ENCODE results near the gene DGAT2. TPM values are rescaled to one million over a fixed set of nuclear protein-coding genes. Genes with fewer than 3 reads are reported as not detected.

DGAT2 gene
- polyA plus RNA-seq, 1 donor from 2014 or later, result 2.7 TPM

- no peak for TF ChIP-seq SMC3 (conservative IDR thresholded peaks at IDR 0.05; ENCODE audit: poor library complexity)
- TF ChIP-seq POLR2AphosphoS5 (IDR thresholded peaks at IDR 0.05), result no peak
- no peak for TF ChIP-seq EP300 (conservative IDR thresholded peaks at IDR 0.05; ENCODE audit: poor library complexity, severe bottlenecking)
- no peak for TF ChIP-seq EZH2 (IDR thresholded peaks at IDR 0.05; ENCODE audit: borderline replicate concordance, insufficient read depth, low read length, poor library complexity, severe bottlenecking)
- no peak for TF ChIP-seq TAF1 (IDR thresholded peaks at IDR 0.05; ENCODE audit: low read depth)
- TF ChIP-seq CTCF (IDR thresholded peaks at IDR 0.05; ENCODE audit: poor library complexity, severe bottlenecking), result no peak
- TF ChIP-seq REST (IDR thresholded peaks at IDR 0.05; ENCODE audit: borderline replicate concordance), result no peak
- TF ChIP-seq RAD21 (conservative IDR thresholded peaks at IDR 0.05), result no peak
- TF ChIP-seq MXI1 (conservative IDR thresholded peaks at IDR 0.05; ENCODE audit: poor library complexity, severe bottlenecking), result no peak
- Histone ChIP-seq H3K9me3 (ENCODE audit: low read length) (no peaks in the 10 kb centered on the region), H3F3A (ENCODE audit: insufficient read depth, low read length, poor library complexity, severe bottlenecking) (peaks cover 3% of the 10 kb centered on the region), H3K27ac (ENCODE audit: low read length) (no peak overlapping the region), H3K79me2 (replicated peaks; ENCODE audit: insufficient read depth, low read length) (peaks cover 48% of the 10 kb centered on the region), H3K4me3 (ENCODE audit: low read length) (no peak overlapping the region), H3K27me3 (ENCODE audit: insufficient read depth, low read depth, low read length) (no peaks in the 10 kb centered on the region), H3K9ac (ENCODE audit: low read length) (no peak overlapping the region), H4K20me1 (ENCODE audit: insufficient read depth) (no peaks in the 10 kb centered on the region), H3K36me3 (ENCODE audit: insufficient read depth, low read length) (no peaks in the 10 kb centered on the region), H3K4me2 (ENCODE audit: low read length) (no peak overlapping the region), H3K9me2 (ENCODE audit: insufficient read depth, low read length) (no peaks in the 10 kb centered on the region), H2AFZ (ENCODE audit: low read depth, low read length) (no peak overlapping the region)
These were observed 52.1 kb downstream of the DGAT2 start for GRCh38 chr11:75820645-75821044.

- H3K27ac ChIP-seq (ENCODE audit: low read length), result no peak overlapping the region
- TF ChIP-seq TAF1 (IDR thresholded peaks at IDR 0.05; ENCODE audit: low read depth) (no peak), CTCF (IDR thresholded peaks at IDR 0.05; ENCODE audit: poor library complexity, severe bottlenecking) (no peak), REST (IDR thresholded peaks at IDR 0.05; ENCODE audit: borderline replicate concordance) (no peak), EZH2 (IDR thresholded peaks at IDR 0.05; ENCODE audit: borderline replicate concordance, insufficient read depth, low read length, poor library complexity, severe bottlenecking) (no peak)
These were observed 52.6 kb downstream of the DGAT2 start for GRCh38 chr11:75821202-75821601.

More at GRCh38 chr11:75821202-75821601, 52.6 kb downstream of the DGAT2 start:
- Histone ChIP-seq H3K79me2 (replicated peaks; ENCODE audit: insufficient read depth, low read length) (peaks cover 42% of the 10 kb centered on the region), H4K20me1 (ENCODE audit: insufficient read depth) (no peaks in the 10 kb centered on the region), H3K27me3 (ENCODE audit: insufficient read depth, low read depth, low read length) (no peaks in the 10 kb centered on the region), H3K4me3 (ENCODE audit: low read length) (no peak overlapping the region), H3K9me3 (ENCODE audit: low read length) (no peaks in the 10 kb centered on the region), H3F3A (ENCODE audit: insufficient read depth, low read length, poor library complexity, severe bottlenecking) (no peaks in the 10 kb centered on the region), H3K9ac (ENCODE audit: low read length) (no peak overlapping the region), H2AFZ (ENCODE audit: low read depth, low read length) (no peak overlapping the region), H3K36me3 (ENCODE audit: insufficient read depth, low read length) (no peaks in the 10 kb centered on the region), H3K9me2 (ENCODE audit: insufficient read depth, low read length) (no peaks in the 10 kb centered on the region), H3K4me2 (ENCODE audit: low read length) (no peak overlapping the region)

Measured in neural cell (in vitro differentiated cells).